ENCODE data around the gene MINPP1.

The MINPP1 gene

GRCh38 chr10:87510025-87510424 is 5.3 kb downstream of the MINPP1 start:
- Histone ChIP-seq H3K79me2 (ENCODE audit: low read length) (peaks cover 54% of the 10 kb centered on the region), H3K9me2 (replicated peaks; ENCODE audit: insufficient read depth, low read length) (no peaks in the 10 kb centered on the region), H3K27me3 (replicated peaks; ENCODE audit: insufficient read depth, low read length) (no peaks in the 10 kb centered on the region), H3K4me2 (ENCODE audit: low read depth, low read length) (no peak overlapping the region), H3K9ac (ENCODE audit: low read length) (no peak overlapping the region), H3K4me3 (ENCODE audit: low read length) (no peak overlapping the region), H3K27ac (ENCODE audit: low read length) (no peak overlapping the region), H3F3A (ENCODE audit: insufficient read depth, low read length) (peaks cover 11% of the 10 kb centered on the region), H2AFZ (ENCODE audit: low read length) (no peak overlapping the region), H3K4me1 (ENCODE audit: low read length) (peaks cover 35% of the 10 kb centered on the region), H4K20me1 (ENCODE audit: insufficient read depth, low read length) (no peaks in the 10 kb centered on the region), H3K9me3 (replicated peaks; ENCODE audit: insufficient read depth, low read length) (no peaks in the 10 kb centered on the region), H3K36me3 (replicated peaks; ENCODE audit: insufficient read depth, low read length) (peaks cover 18% of the 10 kb centered on the region)
- TF ChIP-seq EZH2 (optimal IDR thresholded peaks at IDR 0.05; ENCODE audit: low read depth, low read length) = no peak
- TF ChIP-seq, protein P1, sequence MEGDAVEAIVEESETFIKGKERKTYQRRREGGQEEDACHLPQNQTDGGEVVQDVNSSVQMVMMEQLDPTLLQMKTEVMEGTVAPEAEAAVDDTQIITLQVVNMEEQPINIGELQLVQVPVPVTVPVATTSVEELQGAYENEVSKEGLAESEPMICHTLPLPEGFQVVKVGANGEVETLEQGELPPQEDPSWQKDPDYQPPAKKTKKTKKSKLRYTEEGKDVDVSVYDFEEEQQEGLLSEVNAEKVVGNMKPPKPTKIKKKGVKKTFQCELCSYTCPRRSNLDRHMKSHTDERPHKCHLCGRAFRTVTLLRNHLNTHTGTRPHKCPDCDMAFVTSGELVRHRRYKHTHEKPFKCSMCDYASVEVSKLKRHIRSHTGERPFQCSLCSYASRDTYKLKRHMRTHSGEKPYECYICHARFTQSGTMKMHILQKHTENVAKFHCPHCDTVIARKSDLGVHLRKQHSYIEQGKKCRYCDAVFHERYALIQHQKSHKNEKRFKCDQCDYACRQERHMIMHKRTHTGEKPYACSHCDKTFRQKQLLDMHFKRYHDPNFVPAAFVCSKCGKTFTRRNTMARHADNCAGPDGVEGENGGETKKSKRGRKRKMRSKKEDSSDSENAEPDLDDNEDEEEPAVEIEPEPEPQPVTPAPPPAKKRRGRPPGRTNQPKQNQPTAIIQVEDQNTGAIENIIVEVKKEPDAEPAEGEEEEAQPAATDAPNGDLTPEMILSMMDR (IDR thresholded peaks at IDR 0.05; ENCODE audit: low read length) = no peak
- TF ChIP-seq EZH2phosphoT487 (IDR thresholded peaks at IDR 0.05; ENCODE audit: low read length) = no peak
- DNase-seq = no peak

DNA sequence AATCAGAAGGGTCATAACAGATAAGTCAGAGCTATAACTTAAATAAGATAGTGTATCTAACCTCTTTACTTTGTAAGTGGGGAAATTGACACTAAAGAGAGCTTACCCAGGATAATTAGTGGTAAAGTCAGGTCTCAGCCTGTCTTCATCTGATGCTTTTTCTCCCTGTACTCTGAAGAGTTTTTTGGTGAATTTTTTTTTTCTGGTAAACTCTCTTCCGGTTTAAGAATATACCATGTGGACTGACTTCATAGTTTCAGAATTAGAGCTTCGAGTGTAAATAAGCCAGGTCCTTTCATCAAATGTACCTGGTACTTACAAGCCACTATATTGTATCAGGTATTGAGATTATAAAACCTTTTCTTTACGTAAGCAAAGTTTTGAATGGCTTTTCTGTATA is 6.8 kb downstream of the MINPP1 start:
- peak overlapping the region; percentile 40 for H3K4me2 ChIP-seq (ENCODE audit: low read depth, low read length)
- no peaks in the 10 kb centered on the region for H4K20me1 ChIP-seq (ENCODE audit: insufficient read depth, low read length)
- H3K36me3 ChIP-seq (replicated peaks; ENCODE audit: insufficient read depth, low read length) = peaks cover 18% of the 10 kb centered on the region
- TF ChIP-seq EZH2 (optimal IDR thresholded peaks at IDR 0.05; ENCODE audit: low read depth, low read length) (no peak), EZH2phosphoT487 (IDR thresholded peaks at IDR 0.05; ENCODE audit: low read length) (no peak)
- TF ChIP-seq, protein P1 (IDR thresholded peaks at IDR 0.05; ENCODE audit: low read length) = no peak
- peaks cover 31% of the 10 kb centered on the region for H3K4me1 ChIP-seq (ENCODE audit: low read length)
- peak; percentile 74 for DNase-seq
- H3K9ac ChIP-seq (ENCODE audit: low read length) = no peak overlapping the region
- no peak overlapping the region for H2AFZ ChIP-seq (ENCODE audit: low read length)
- H3K27me3 ChIP-seq (replicated peaks; ENCODE audit: insufficient read depth, low read length) = no peaks in the 10 kb centered on the region
- no peak overlapping the region for H3K4me3 ChIP-seq (ENCODE audit: low read length)
- H3K9me3 ChIP-seq (replicated peaks; ENCODE audit: insufficient read depth, low read length) = no peaks in the 10 kb centered on the region
- peaks cover 5% of the 10 kb centered on the region for H3F3A ChIP-seq (ENCODE audit: insufficient read depth, low read length)
- H3K27ac ChIP-seq (ENCODE audit: low read length) = peak overlapping the region; percentile 50; the same call in 1 of the 2 replicates
- H3K9me2 ChIP-seq (replicated peaks; ENCODE audit: insufficient read depth, low read length) = no peaks in the 10 kb centered on the region
- H3K79me2 ChIP-seq (ENCODE audit: low read length) = peaks cover 42% of the 10 kb centered on the region

DNA sequence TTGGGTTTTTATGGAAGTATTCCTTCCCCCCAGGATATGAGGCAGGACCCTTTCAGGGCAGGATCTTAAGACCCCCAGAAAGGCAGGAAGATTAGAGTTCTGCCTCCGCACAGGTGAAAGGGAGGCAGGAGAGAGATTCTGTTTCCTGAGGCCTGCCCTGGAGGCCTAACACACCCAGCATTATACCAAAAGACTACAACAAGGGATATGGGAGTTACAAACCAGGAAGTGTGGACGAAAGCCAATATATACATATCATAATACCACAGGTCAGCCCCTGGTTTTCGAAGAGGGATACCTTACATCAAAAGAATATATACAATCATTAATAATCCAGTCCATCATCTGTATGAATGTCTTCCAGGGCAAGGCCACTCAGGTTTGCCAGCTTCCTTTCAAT is 14.2 kb downstream of the MINPP1 start:
- peak overlapping the region; percentile 14; the same call in 1 of the 2 replicates for H3K4me2 ChIP-seq (ENCODE audit: low read depth, low read length)
- no peaks in the 10 kb centered on the region for H3K27me3 ChIP-seq (replicated peaks; ENCODE audit: insufficient read depth, low read length)
- peak overlapping the region; percentile 31; the same call in 1 of the 2 replicates for H3K27ac ChIP-seq (ENCODE audit: low read length)
- H3K9me3 ChIP-seq (replicated peaks; ENCODE audit: insufficient read depth, low read length) = no peaks in the 10 kb centered on the region
- H3K9ac ChIP-seq (ENCODE audit: low read length) = no peak overlapping the region
- peaks cover 7% of the 10 kb centered on the region for H3K36me3 ChIP-seq (replicated peaks; ENCODE audit: insufficient read depth, low read length)
- H3F3A ChIP-seq (ENCODE audit: insufficient read depth, low read length) = peaks cover 8% of the 10 kb centered on the region; the same call in 1 of the 2 replicates
- peaks cover 12% of the 10 kb centered on the region; the same call in 1 of the 2 replicates for H3K79me2 ChIP-seq (ENCODE audit: low read length)
- H3K4me1 ChIP-seq (ENCODE audit: low read length) = peaks cover 16% of the 10 kb centered on the region
- DNase-seq = no peak
- TF ChIP-seq, protein P1 (IDR thresholded peaks at IDR 0.05; ENCODE audit: low read length) = no peak
- no peak overlapping the region for H2AFZ ChIP-seq (ENCODE audit: low read length)
- H3K4me3 ChIP-seq (ENCODE audit: low read length) = no peak overlapping the region
- H3K9me2 ChIP-seq (replicated peaks; ENCODE audit: insufficient read depth, low read length) = no peaks in the 10 kb centered on the region
- H4K20me1 ChIP-seq (ENCODE audit: insufficient read depth, low read length) = no peaks in the 10 kb centered on the region

All from MM.1S (cell line).